AML-193 (cell line): ENCODE data around the gene DSEL.

ENCODE experiments used
- DNase-seq, 2 experiments: peaks; one replicate each; lab custom pipeline; 2025; lab: John Stamatoyannopoulos, UW

DSEL gene

GRCh38 chr18:67516539-67517443, at the start of gene DSEL:
DSEL (minus strand) TSS chr18:67516720; CDS start chr18:67514608, 2,112 bp downstream.
- DNase-seq, result peak; percentile 78 to 81

GRCh38 chr18:67553437-67553836, 36.9 kb upstream of the DSEL start:
- no peak for DNase-seq

GRCh38 chr18:67550872-67551520, 34.5 kb upstream of the DSEL start:
- no peak for DNase-seq

GRCh38 chr18:67549946-67550345, 33.4 kb upstream of the DSEL start:
- no peak for DNase-seq

GRCh38 chr18:67545681-67546080, 29.2 kb upstream of the DSEL start:
- no peak for DNase-seq

GRCh38 chr18:67540559-67540958, 24.0 kb upstream of the DSEL start:
- DNase-seq, result no peak

- DNase-seq, result no peak
These were observed 15.4 kb upstream of the DSEL start for GRCh38 chr18:67531929-67532328.

GRCh38 chr18:67525328-67526099, 9.0 kb upstream of the DSEL start:
- DNase-seq, result no peak

GRCh38 chr18:67520351-67520921, 3.9 kb upstream of the DSEL start:
- no peak for DNase-seq

GRCh38 chr18:67519592-67519991, 3.1 kb upstream of the DSEL start:
- no peak for DNase-seq

- no peak for DNase-seq
These were observed 2.0 kb upstream of the DSEL start for GRCh38 chr18:67518566-67518965.

- no peak for DNase-seq
These were observed 885 bp upstream of the DSEL start for GRCh38 chr18:67517444-67517765.

- DNase-seq, result peak in 1 of 2 experiments; percentile 3
These were observed 480 bp downstream of the DSEL start for GRCh38 chr18:67515942-67516538.

- DNase-seq, result no peak
These were observed 1.5 kb downstream of the DSEL start for GRCh38 chr18:67514901-67515540.

GRCh38 chr18:67514465-67514864, 2.1 kb downstream of the DSEL start:
- no peak for DNase-seq

GRCh38 chr18:67513280-67513679, 3.2 kb downstream of the DSEL start:
- DNase-seq, result no peak

GRCh38 chr18:67511840-67512239, 4.7 kb downstream of the DSEL start:
- DNase-seq, result no peak

- no peak for DNase-seq
These were observed 5.7 kb downstream of the DSEL start for GRCh38 chr18:67510831-67511230.

GRCh38 chr18:67509741-67510391, 6.7 kb downstream of the DSEL start:
- no peak for DNase-seq

- no peak for DNase-seq
These were observed 8.4 kb downstream of the DSEL start for GRCh38 chr18:67508146-67508545.

GRCh38 chr18:67504739-67505138, 11.8 kb downstream of the DSEL start:
- no peak for DNase-seq
